ENCODE measurements around the gene USP37. TPM values are rescaled to one million over a fixed set of nuclear protein-coding genes. Genes with fewer than 3 reads are reported as not detected.

The USP37 gene
- polyA plus RNA-seq, 3 donors, result 2.7 to 4.9 (median 2.7) TPM

DNA sequence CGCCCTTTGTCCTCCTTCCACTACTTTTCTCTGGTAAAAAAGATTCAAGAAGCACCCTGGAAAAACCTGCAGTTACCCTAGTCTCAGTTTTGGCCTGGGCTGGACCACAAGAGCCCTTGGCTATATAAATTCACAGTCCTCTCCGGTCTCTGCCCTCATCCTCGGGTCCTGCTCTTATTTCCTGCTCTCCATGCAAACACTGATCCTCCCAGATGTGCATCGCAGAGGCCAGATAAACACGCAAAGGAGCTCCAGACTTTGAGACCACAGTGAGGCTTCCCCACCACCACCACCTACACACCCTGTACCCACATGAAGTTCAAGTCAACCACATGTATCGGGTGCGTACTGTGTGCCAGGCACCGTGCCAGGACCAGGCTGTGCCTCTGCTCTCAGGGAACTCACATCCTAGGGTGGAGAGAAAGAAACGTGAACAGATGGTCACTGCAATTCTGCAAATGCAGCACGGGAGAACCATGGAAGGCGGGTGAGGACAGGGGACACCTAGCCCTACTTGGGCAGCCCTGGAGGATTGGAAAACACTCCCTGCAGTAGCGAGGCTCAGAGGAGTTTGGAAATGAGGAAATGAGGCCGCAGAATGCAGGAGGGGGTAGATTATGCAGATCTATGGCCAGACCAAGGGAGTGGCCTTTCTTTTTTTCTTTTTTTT lies 161.1 kb downstream of the USP37 start:
- H3K27me3 ChIP-seq (ENCODE audit: control insufficient read depth in 2 of 2, insufficient read depth in 2 of 2, low read length in 2 of 2), result no peaks in the 10 kb centered on the region
- 0% methylated on average over 10 of the region's 13 CpGs for WGBS (ENCODE audit: insufficient coverage)
- peaks cover 60% of the 10 kb centered on the region for H3K4me1 Mint-ChIP-seq
- no peaks in the 10 kb centered on the region for H3K27me3 Mint-ChIP-seq (ENCODE audit: low read depth in 3 of 3)
- peak overlapping the region; percentile 33 to 80 (median 34) for H3K4me3 ChIP-seq (replicated peaks in 1 of 3; ENCODE audit: low read depth in 2 of 3, low read length in 3 of 3)
- peaks cover 29% of the 10 kb centered on the region in 2 donors for H3K36me3 Mint-ChIP-seq
- H2AFZ ChIP-seq (ENCODE audit: insufficient read depth, low read depth, low read length, poor library complexity, severe bottlenecking), result peak overlapping the region; percentile 48
- H3K27ac Mint-ChIP-seq, result peak overlapping the region; percentile 90 to 98 (median 93)
- H3K27ac ChIP-seq (ENCODE audit: low read depth in 1 of 2, low read length in 2 of 2), result peak overlapping the region; percentile 69 to 87
- intact Hi-C loops (cut with micrococcal nuclease), result loop anchor here (2.0 to 10.0 kb wide), 4 partner anchors 60 to 268 kb away; partner anchors contain the start of genes ARPC2 (in 1 of the 2), CNOT9 (in 1 of the 2), RNF25 (in 1 of the 2) and STK36 (in 1 of the 2)
- H3K79me2 ChIP-seq (ENCODE audit: insufficient read depth, low read length), result peaks cover 37% of the 10 kb centered on the region
- peaks cover 39% of the 10 kb centered on the region for H4K20me1 ChIP-seq (ENCODE audit: insufficient read depth, low read length)
- H3K4me1 ChIP-seq (ENCODE audit: control insufficient read depth in 1 of 2, insufficient read depth in 2 of 2, low read length in 2 of 2), result peaks cover 61% of the 10 kb centered on the region in 2 donors
- peak overlapping the region; percentile 70 to 90 for H3K4me3 Mint-ChIP-seq
- H3K9ac ChIP-seq (ENCODE audit: insufficient read depth, low read length, poor library complexity, severe bottlenecking), result peak overlapping the region; percentile 70
- no peak for TF ChIP-seq CTCF (IDR thresholded peaks at IDR 0.05)
- peaks cover 0 to 4% (median 0%) of the 10 kb centered on the region in 7 donors for H3K9me3 Mint-ChIP-seq
- peak; percentile 51 to 58 (median 55) for DNase-seq
- H3K9me3 ChIP-seq (replicated peaks in 1 of 2; ENCODE audit: control insufficient read depth in 1 of 2, insufficient read depth in 1 of 2, low read length in 2 of 2), result no peaks in the 10 kb centered on the region
- peaks cover 31 to 33% of the 10 kb centered on the region in 2 donors for H3K36me3 ChIP-seq (replicated peaks in 1 of 2; ENCODE audit: control insufficient read depth in 1 of 2, insufficient read depth in 2 of 2, low read length in 2 of 2)
- peak overlapping the region; percentile 81 for H3K4me2 ChIP-seq (replicated peaks; ENCODE audit: extremely low read depth, low read length, poor library complexity, severe bottlenecking)

DNA sequence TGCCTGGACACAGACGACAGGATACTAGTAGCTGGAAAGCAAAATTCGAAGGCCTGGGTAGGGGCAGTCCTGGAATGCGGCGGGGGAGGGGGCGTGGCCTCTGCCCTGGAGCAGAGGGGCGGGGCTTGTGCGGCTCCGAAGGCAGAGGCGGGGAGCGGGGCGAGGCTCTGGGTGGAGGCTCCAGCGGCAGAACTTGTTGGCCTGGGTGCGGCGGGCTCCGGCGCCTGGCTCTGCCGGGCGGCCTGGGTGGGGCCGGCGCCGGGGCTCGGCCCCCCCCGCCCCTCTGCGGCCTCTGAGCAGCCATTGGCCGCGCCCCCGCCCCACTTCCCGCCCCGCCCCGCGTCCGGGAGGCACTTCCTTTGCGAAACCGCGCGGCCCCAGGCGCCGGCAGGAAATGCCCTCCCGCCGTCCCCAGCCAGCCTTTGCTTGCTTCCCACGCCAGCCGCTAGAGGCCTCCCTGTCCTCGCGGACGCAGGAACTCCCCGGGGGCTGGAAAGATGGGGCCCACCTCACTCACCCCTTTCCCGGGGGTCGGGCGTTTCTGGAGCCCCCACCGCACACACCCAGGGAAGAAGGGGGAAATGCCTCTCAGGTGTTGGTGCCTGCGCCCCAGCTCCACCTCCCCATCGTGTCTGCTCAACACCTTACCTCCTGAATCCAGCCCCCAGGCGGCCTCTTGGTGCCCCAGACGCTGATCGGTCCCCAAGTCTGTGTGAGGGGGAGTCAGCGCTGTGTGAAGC lies 161.8 kb downstream of the USP37 start:
- intact Hi-C loops (cut with micrococcal nuclease), result loop anchor here (2.0 to 10.0 kb wide), 4 partner anchors 61 to 268 kb away; partner anchors contain the start of genes ARPC2 (in 1 of the 2), CNOT9 (in 1 of the 2), RNF25 (in 1 of the 2) and STK36 (in 1 of the 2)
- Histone ChIP-seq H3K9me3 (replicated peaks in 1 of 2; ENCODE audit: control insufficient read depth in 1 of 2, insufficient read depth in 1 of 2, low read length in 2 of 2) (no peaks in the 10 kb centered on the region), H3K27ac (ENCODE audit: low read depth in 1 of 2, low read length in 2 of 2) (peak overlapping the region; percentile 72 to 87), H3K4me2 (replicated peaks; ENCODE audit: extremely low read depth, low read length, poor library complexity, severe bottlenecking) (peak overlapping the region; percentile 81), H3K36me3 (replicated peaks in 1 of 2; ENCODE audit: control insufficient read depth in 1 of 2, insufficient read depth in 2 of 2, low read length in 2 of 2) (peaks cover 38 to 40% of the 10 kb centered on the region in 2 donors), H3K27me3 (ENCODE audit: control insufficient read depth in 2 of 2, insufficient read depth in 2 of 2, low read length in 2 of 2) (no peaks in the 10 kb centered on the region), H2AFZ (ENCODE audit: insufficient read depth, low read depth, low read length, poor library complexity, severe bottlenecking) (peak overlapping the region; percentile 48), H3K79me2 (ENCODE audit: insufficient read depth, low read length) (peaks cover 44% of the 10 kb centered on the region), H3K4me1 (ENCODE audit: control insufficient read depth in 1 of 2, insufficient read depth in 2 of 2, low read length in 2 of 2) (peaks cover 68% of the 10 kb centered on the region in 2 donors), H3K9ac (ENCODE audit: insufficient read depth, low read length, poor library complexity, severe bottlenecking) (peak overlapping the region; percentile 70), H4K20me1 (ENCODE audit: insufficient read depth, low read length) (peaks cover 46% of the 10 kb centered on the region), H3K4me3 (replicated peaks in 1 of 3; ENCODE audit: low read depth in 2 of 3, low read length in 3 of 3) (peak overlapping the region; percentile 33 to 80 (median 34))
- peak; percentile 75 for TF ChIP-seq CTCF (IDR thresholded peaks at IDR 0.05)
- peaks cover 66% of the 10 kb centered on the region for H3K4me1 Mint-ChIP-seq
- H3K27ac Mint-ChIP-seq, result peak overlapping the region; percentile 90 to 98 (median 93)
- H3K36me3 Mint-ChIP-seq, result peaks cover 29 to 35% of the 10 kb centered on the region in 2 donors
- peak overlapping the region; percentile 70 to 90 for H3K4me3 Mint-ChIP-seq
- no peaks in the 10 kb centered on the region for H3K27me3 Mint-ChIP-seq (ENCODE audit: low read depth in 3 of 3)
- WGBS (ENCODE audit: insufficient coverage), result 0% methylated on average over 45 of the region's 56 CpGs
- peak; percentile 90 to 94 (median 92) for DNase-seq
- peaks cover 0 to 4% (median 0%) of the 10 kb centered on the region in 7 donors for H3K9me3 Mint-ChIP-seq
